Psoas muscle (tissue), 8 donors: Measurements from ENCODE around the gene ABCA1. TPM values are rescaled to one million over a fixed set of nuclear protein-coding genes. Genes with fewer than 3 reads are reported as not detected.

Experiments
- ATAC-seq, 4 donors: fragments of 200-7000 bp; cut with Tn5 transposase; one replicate each; pipeline ENCODE4 v1.9.1; 2020; ENCODE audit warnings: moderate library complexity in 3 of 4, mild to moderate bottlenecking in 2 of 4
- DNase-seq, 2 donors: peaks; one replicate each; pipeline ENCODE4 v3.0.0-alpha.2; 2020
- H3K27ac ChIP-seq: fragments of 200-600 bp; one replicate; pipeline ENCODE4 v1.8.0; 2022
- H3K27me3 ChIP-seq, 3 donors: fragments of 200-600 bp in 1 of 3; one replicate each; pipeline versions ENCODE4 v1.6.1 to v1.8.0; 2013 to 2022; ENCODE audit warnings: low read length in 2 of 3, mild to moderate bottlenecking in 2 of 3, moderate library complexity in 1 of 3; ENCODE audit not compliant: insufficient read depth in 3 of 3
- H3K36me3 ChIP-seq, 2 donors: fragments of 200-600 bp in 1 of 2; one replicate each; pipeline versions ENCODE4 v1.6.1 to v1.8.0; 2013 to 2022; ENCODE audit warnings: low read depth in 1 of 2, mild to moderate bottlenecking in 1 of 2, moderate library complexity in 1 of 2; ENCODE audit not compliant: insufficient read depth in 1 of 2
- H3K4me1 ChIP-seq: fragments of 200-600 bp; one replicate; pipeline ENCODE4 v1.8.0; 2022
- H3K4me3 ChIP-seq: fragments of 200-600 bp; one replicate; pipeline ENCODE4 v1.8.0; 2022; ENCODE audit warnings: mild to moderate bottlenecking
- H3K9me3 ChIP-seq: fragments of 200-600 bp; one replicate; pipeline ENCODE4 v1.8.0; 2022
- WGBS, 3 donors: extraction: QIAGEN DNeasy Blood & Tissue Kit; methylation state at CpG; one replicate each; pipeline versions ENCODE4 v1.1.6 to v1.1.7; 2013; 5-methylcytosine and 5-hydroxymethylcytosine counted together
- intact Hi-C, 2 donors: fragments of 100-400 bp; cut with DNase I; formaldehyde crosslinking; loops; one replicate each; pipeline versions ENCODE4 v1.11.0 to v1.14.2; 2022
- polyA plus RNA-seq, 3 donors: library from polyadenylated mRNA; stranded (reverse); fragments of 200-250 nt; gene quantifications; one replicate each; pipeline ENCODE4 v1.2.3, GENCODE V29; 2013
- total RNA-seq, 4 donors: library from RNA; stranded (reverse); fragmentation: NEBNext Ultra II Directional in 2 of 4; extraction: Animal tissue kit (Norgen Biotek cat#: 25700) in 2 of 4; gene quantifications; one replicate each; pipeline versions ENCODE4 v1.2.1 to v1.2.4, GENCODE V29; 2021 to 2023
- TF ChIP-seq, protein P1 (sequence below): fragments of 200-600 bp; IDR thresholded peaks from one replicate; pipeline ENCODE4 v1.8.0; 2022; ENCODE audit warnings: antibody characterized with exemption
- donor health status: healthy with polysubstance abuse.
- donor health status: DM: no; HTN: no; CAD: no; lungs with moderate emphysema.
- donor health status: Bipolar disorder and iron deficiency.
- donor health status: healthy.
- donor health status: DM: yes; HTN: yes; CAD: no.
- donor health status: DM: no; HTN: no; CAD: no.
- donor health status: DM: no; HTN: no; CAD: no.
- donor health status: DM: yes; HTN: yes; CAD: no.

The ABCA1 gene
- total and polyA plus RNA-seq, 7 donors, result 1.9 to 26.1 (median 8.2) TPM

DNA sequence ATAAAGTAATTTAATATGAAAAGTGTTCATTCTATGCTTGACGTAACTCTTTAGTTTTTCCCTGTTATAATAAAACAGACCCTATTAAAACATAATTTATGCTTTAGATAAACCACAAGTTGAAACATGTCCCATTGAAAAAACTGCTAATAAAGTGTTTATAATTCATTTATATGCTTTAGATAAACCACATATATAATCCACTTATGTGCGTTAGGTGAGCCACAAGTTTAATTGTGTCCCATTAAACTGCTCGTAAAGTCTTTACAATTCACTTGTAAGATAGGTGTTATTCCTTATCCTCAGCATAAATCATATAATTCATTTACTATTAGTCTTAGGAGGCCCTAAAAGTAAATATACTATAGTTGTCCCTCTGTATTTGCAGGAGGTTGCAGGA is 160.4 kb downstream of the ABCA1 start:
- TF ChIP-seq, protein P1, sequence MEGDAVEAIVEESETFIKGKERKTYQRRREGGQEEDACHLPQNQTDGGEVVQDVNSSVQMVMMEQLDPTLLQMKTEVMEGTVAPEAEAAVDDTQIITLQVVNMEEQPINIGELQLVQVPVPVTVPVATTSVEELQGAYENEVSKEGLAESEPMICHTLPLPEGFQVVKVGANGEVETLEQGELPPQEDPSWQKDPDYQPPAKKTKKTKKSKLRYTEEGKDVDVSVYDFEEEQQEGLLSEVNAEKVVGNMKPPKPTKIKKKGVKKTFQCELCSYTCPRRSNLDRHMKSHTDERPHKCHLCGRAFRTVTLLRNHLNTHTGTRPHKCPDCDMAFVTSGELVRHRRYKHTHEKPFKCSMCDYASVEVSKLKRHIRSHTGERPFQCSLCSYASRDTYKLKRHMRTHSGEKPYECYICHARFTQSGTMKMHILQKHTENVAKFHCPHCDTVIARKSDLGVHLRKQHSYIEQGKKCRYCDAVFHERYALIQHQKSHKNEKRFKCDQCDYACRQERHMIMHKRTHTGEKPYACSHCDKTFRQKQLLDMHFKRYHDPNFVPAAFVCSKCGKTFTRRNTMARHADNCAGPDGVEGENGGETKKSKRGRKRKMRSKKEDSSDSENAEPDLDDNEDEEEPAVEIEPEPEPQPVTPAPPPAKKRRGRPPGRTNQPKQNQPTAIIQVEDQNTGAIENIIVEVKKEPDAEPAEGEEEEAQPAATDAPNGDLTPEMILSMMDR, result no peak
- DNase-seq (no peak), ATAC-seq (no peak)
- Histone ChIP-seq H3K27ac (no peak overlapping the region), H3K4me1 (peaks cover 17% of the 10 kb centered on the region), H3K27me3 (no peaks in the 10 kb centered on the region), H3K9me3 (no peaks in the 10 kb centered on the region), H3K36me3 (peaks cover 0 to 17% of the 10 kb centered on the region in 2 donors), H3K4me3 (no peak overlapping the region)
- intact Hi-C loops, result no loop called here
- WGBS, 3 donors, result 96 to 99% (median 97%) methylated on average over 3 of the region's 3 CpGs

DNA sequence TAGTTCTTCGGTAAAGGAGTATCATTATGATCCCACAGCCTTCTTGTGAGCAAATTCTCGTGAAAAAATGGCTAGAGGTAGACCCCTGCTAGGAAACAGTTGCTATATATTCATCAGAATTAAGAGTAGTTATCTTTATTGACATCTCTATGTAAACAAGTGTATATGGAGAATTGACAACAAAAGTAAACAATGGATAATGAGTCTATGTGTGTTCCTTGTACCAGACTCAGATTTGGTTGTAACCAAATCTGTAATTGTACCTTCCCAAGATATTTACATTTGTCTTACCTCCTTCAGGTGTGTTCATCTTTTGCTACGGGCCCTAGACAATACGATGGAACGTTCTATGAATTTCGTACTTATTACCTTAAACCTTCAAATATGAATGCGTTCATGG is 161.9 kb downstream of the ABCA1 start:
- Histone ChIP-seq H3K27me3 (no peaks in the 10 kb centered on the region), H3K27ac (peak overlapping the region; percentile 90), H3K36me3 (peaks cover 0 to 12% of the 10 kb centered on the region in 2 donors), H3K4me3 (no peak overlapping the region), H3K9me3 (no peaks in the 10 kb centered on the region), H3K4me1 (peaks cover 13% of the 10 kb centered on the region)
- DNase-seq (no peak), ATAC-seq (no peak)
- WGBS, 3 donors, result 91 to 95% (median 91%) methylated on average over 7 of the region's 7 CpGs
- TF ChIP-seq, protein P1, result no peak
- intact Hi-C loops, result no loop called here

DNA sequence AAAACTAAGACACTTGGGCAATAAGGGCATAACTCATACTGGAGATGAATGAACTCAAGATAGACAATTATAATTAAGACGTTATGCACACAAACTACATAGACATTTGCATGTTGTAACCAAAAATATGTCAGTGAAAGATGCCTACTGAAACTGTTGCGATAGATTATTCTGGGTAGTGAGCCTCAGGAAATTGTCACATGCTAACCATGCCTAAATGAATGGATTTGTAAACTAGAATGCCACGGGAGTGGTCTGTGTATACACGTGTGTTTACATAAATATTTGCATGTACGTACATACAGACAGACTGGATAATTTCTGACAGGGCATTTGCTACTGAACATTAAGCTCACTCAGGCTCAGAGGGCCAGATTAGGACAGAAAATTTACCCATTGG is 162.8 kb downstream of the ABCA1 start:
- WGBS, 3 donors, result 33 to 40% (median 35%) methylated on average over 5 of the region's 5 CpGs
- TF ChIP-seq, protein P1, result no peak
- H3K4me1 ChIP-seq, result peaks cover 21% of the 10 kb centered on the region
- no peaks in the 10 kb centered on the region for H3K27me3 ChIP-seq
- peaks cover 0 to 8% of the 10 kb centered on the region in 2 donors for H3K36me3 ChIP-seq
- DNase-seq (no peak), ATAC-seq (no peak)
- peak overlapping the region; percentile 82 for H3K4me3 ChIP-seq
- intact Hi-C loops, result no loop called here
- H3K9me3 ChIP-seq, result no peaks in the 10 kb centered on the region
- H3K27ac ChIP-seq, result peak overlapping the region; percentile 90

DNA sequence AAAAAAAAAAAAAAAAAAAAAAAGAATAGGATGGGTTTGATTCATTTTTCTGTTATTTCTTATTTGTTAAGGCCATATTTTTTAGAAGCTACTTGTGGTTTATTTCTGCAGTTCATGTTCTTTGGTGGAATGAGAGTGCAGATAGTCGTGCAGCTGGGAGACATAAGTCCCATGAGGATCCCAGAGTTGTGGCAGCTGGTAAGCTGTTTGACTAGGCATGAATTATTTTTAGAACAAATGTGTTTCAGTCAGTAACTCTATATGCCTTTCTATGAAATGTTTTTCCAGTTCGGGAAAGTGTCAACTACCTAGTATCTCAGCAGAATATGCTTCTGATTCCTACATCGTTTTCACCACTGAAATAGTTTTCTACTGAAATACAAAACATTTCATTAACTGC is 169.0 kb downstream of the ABCA1 start:
- H3K4me3 ChIP-seq, result peak overlapping the region; percentile 56
- H3K9me3 ChIP-seq, result no peaks in the 10 kb centered on the region
- no peaks in the 10 kb centered on the region for H3K27me3 ChIP-seq
- intact Hi-C loops, result no loop called here
- peaks cover 8% of the 10 kb centered on the region for H3K4me1 ChIP-seq
- TF ChIP-seq, protein P1, result no peak
- ATAC-seq (peak; percentile 79 to 89 (median 86)), DNase-seq (no peak)
- H3K27ac ChIP-seq, result peak overlapping the region; percentile 85
- peaks cover 0 to 36% of the 10 kb centered on the region in 2 donors for H3K36me3 ChIP-seq
- WGBS, 3 donors, result 9 to 25% (median 17%) methylated on average over 3 of the region's 3 CpGs

DNA sequence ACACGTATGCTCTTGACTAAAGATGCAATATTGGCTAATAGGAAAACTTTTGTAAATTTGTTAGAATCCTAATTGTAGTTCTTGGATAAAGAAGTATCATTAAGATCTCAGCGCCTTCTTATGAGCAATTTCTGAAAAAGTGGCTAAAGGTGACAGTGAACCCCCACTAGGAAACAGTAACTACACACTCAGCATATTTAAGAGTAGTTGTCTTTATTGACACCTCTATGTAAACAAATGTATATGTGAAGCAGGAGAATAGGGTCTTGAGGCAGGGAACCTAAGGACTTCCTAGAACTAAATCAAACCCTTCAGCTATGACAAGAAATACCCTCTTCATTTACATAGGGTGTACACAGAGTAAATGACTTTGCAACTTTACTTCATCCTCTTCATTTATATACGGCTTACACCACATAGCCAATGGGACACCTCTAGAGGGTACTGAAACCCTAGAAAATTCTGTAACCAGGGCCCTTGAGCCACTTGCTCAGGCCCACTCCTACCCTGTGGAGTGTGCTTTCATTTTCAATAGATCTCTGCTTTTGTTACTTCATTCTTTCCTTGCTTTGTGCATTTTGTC is 177.7 kb downstream of the ABCA1 start:
- Histone ChIP-seq H3K4me3 (no peak overlapping the region), H3K4me1 (peaks cover 12% of the 10 kb centered on the region), H3K9me3 (no peaks in the 10 kb centered on the region), H3K27ac (no peak overlapping the region), H3K27me3 (no peaks in the 10 kb centered on the region), H3K36me3 (peaks cover 0 to 48% of the 10 kb centered on the region in 2 donors)
- intact Hi-C loops, result no loop called here
- ATAC-seq, result no peak
- no peak for DNase-seq
- TF ChIP-seq, protein P1, result no peak
- 94 to 97% (median 96%) methylated on average over 3 of the region's 3 CpGs for WGBS, 3 donors
